NT2/D1 (cell line): ENCODE results near the gene ELAC1.

Source experiments
- DNase-seq: peaks from one replicate; pipeline ENCODE4 v3.0.0-alpha.2; 2011; ENCODE audit warnings: low read depth, low spot score
- H3K27me3 ChIP-seq: 2 replicates; pipeline ENCODE4 v1.6.0; 2011; ENCODE audit warnings: mild to moderate bottlenecking; ENCODE audit not compliant: insufficient read length, insufficient read depth
- H3K36me3 ChIP-seq: 2 replicates; pipeline ENCODE4 v1.6.1; 2011; ENCODE audit warnings: mild to moderate bottlenecking, low read length, mixed read lengths; ENCODE audit not compliant: insufficient read depth, insufficient read length
- H3K4me1 ChIP-seq: 2 replicates; pipeline ENCODE4 v1.5.1; 2011; ENCODE audit not compliant: insufficient read depth, insufficient read length
- H3K4me3 ChIP-seq: 2 replicates; pipeline ENCODE4 v1.5.1; 2011; ENCODE audit warnings: low read depth; ENCODE audit not compliant: insufficient read length
- H3K9ac ChIP-seq: 2 replicates; pipeline ENCODE4 v1.6.0; 2011; ENCODE audit warnings: low read depth; ENCODE audit not compliant: insufficient read length
- H3K9me3 ChIP-seq: 2 replicates; pipeline ENCODE4 v1.5.1; 2011; ENCODE audit warnings: mild to moderate bottlenecking, low read length; ENCODE audit not compliant: insufficient read depth
- SUZ12 ChIP-seq: IDR thresholded peaks from 2 replicates; pipeline ENCODE4 v1.6.1; 2011; ENCODE audit not compliant: insufficient read length, insufficient read depth; ENCODE audit errors: extremely low read depth
- YY1 ChIP-seq: IDR thresholded peaks from 2 replicates; pipeline ENCODE4 v1.6.1; 2011; ENCODE audit not compliant: insufficient read length, insufficient read depth
- ZNF274 ChIP-seq: IDR thresholded peaks from 2 replicates; pipeline ENCODE4 v1.6.1; 2011; ENCODE audit warnings: mild to moderate bottlenecking, low read depth, low read length

Gene ELAC1

DNA sequence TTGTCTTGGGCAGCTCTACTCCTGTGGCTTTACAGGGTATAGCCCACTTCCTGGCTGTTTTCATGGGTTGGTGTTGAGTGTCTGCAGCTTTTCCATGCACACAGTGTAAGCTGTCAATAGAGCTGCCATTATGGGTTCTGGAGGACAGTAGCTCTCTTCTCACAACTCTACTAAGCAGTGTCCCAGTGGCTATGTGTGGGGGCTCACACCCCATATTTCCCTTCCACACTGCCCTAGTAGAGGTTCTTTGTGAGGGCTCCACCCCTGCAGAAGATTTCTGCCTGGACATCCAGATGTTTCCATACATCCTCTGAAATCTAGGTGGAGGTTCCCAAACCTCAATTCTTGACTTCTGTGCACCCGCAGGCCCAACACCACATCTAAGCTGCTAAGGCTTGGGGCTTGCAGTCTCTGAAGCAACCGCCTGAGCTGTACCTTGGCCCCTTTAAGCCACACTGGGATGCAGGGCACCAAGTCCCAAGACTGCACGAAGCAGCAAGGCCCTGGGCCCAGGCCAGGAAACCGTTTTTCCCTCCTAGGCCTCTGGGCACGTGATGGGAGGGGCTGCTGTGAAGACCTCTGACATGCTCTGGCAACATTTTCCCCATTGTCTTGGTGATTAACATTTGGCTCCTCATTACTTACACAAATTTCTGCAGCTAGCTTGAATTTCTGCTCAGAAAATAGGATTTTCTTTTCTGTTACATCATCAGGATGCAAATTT is 9.4 kb downstream of the ELAC1 start:
- H3K9ac ChIP-seq = no peak overlapping the region
- no peaks in the 10 kb centered on the region for H3K4me1 ChIP-seq
- H3K36me3 ChIP-seq = peaks cover 42% of the 10 kb centered on the region
- H3K9me3 ChIP-seq = peaks cover 24% of the 10 kb centered on the region
- no peak for TF ChIP-seq YY1
- TF ChIP-seq ZNF274 = no peak
- TF ChIP-seq SUZ12 = no peak
- H3K4me3 ChIP-seq = no peak overlapping the region
- no peaks in the 10 kb centered on the region for H3K27me3 ChIP-seq
- DNase-seq = no peak

DNA sequence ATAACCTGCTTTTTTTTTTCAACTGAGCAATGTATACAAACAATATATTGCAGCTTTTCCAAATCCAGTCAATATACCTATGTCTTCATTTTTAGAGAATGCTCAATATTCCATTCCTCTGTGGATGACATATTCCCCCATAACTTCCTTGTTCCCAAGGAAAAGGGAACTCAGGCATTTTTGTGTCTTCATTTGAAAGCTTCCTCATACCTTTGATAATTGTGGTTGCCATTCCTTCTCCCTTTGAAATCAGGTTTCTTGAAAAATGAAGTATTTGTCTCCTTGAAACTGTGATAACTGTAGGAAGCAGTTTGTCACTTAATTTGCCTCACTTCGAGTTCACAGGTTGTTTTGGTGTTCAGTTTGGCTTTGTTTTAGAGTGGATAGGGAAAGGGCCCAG is 13.5 kb downstream of the ELAC1 start:
- Histone ChIP-seq H3K9ac (no peak overlapping the region), H3K36me3 (peaks cover 21% of the 10 kb centered on the region), H3K4me3 (no peak overlapping the region), H3K27me3 (no peaks in the 10 kb centered on the region), H3K9me3 (peaks cover 15% of the 10 kb centered on the region), H3K4me1 (no peaks in the 10 kb centered on the region)
- TF ChIP-seq YY1 (no peak), SUZ12 (no peak), ZNF274 (no peak)
- no peak for DNase-seq

DNA sequence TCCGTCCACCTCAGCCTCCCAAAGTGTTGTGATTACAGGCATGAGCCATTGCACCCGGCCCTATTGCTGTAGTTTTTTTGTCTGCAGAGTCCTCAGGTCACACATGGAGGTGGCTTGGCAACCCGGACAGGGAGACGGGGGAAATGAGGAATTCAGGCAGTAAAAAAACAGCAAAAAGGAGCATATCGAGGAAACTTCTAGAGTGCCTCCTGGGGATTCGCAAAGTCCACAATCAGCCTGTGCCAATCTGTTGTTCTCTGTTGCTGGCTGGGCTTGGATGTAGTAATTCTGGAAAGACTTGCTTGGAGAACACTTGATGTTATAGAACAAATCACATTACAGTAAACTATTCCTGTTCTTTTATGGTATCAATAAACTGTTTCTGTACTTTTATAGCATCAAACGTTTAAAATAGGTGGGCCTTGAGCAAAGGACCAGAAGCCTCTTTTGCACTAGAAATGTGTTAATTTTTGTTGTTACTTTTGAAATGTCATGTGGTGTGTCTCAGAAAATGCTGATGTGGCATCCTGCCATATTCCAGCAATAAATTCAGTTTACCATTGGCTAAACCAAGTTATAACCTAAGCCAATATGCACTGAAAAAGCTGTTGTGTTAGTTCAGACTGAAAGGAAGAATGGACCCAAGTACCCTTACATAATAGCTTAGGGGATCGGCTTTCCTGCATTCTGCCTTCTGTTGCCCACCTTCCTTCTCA is 14.4 kb downstream of the ELAC1 start:
- DNase-seq = no peak
- Histone ChIP-seq H3K9me3 (peaks cover 7% of the 10 kb centered on the region), H3K9ac (no peak overlapping the region), H3K4me3 (no peak overlapping the region), H3K36me3 (peaks cover 13% of the 10 kb centered on the region), H3K4me1 (no peaks in the 10 kb centered on the region), H3K27me3 (no peaks in the 10 kb centered on the region)
- no peak for TF ChIP-seq SUZ12
- TF ChIP-seq YY1 = no peak
- TF ChIP-seq ZNF274 = no peak

DNA sequence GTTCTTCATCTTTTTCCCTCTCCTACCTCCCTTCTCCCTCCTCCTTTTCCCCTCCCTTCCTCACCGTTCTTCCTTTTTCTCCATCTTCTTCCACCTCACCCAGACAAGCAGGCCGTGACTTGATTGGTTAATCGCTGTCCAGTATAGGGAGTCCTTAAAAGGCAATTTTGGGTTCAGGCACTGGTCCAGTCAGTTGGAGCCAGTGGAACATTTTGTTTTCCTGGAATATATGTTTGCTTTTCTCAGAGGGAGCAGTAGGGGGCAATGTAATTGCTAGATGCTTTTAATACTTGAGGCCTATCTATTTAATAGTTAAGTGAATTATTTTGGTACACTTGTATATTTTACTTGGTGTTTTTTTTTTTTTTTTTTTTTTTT is 15.0 kb downstream of the ELAC1 start:
- H3K36me3 ChIP-seq = peaks cover 11% of the 10 kb centered on the region
- no peak for DNase-seq
- H3K9me3 ChIP-seq = peaks cover 1% of the 10 kb centered on the region; the same call in 1 of the 2 replicates
- no peaks in the 10 kb centered on the region for H3K4me1 ChIP-seq
- H3K9ac ChIP-seq = no peak overlapping the region
- H3K4me3 ChIP-seq = no peak overlapping the region
- H3K27me3 ChIP-seq = no peaks in the 10 kb centered on the region
- no peak for TF ChIP-seq YY1
- no peak for TF ChIP-seq ZNF274
- TF ChIP-seq SUZ12 = no peak

DNA sequence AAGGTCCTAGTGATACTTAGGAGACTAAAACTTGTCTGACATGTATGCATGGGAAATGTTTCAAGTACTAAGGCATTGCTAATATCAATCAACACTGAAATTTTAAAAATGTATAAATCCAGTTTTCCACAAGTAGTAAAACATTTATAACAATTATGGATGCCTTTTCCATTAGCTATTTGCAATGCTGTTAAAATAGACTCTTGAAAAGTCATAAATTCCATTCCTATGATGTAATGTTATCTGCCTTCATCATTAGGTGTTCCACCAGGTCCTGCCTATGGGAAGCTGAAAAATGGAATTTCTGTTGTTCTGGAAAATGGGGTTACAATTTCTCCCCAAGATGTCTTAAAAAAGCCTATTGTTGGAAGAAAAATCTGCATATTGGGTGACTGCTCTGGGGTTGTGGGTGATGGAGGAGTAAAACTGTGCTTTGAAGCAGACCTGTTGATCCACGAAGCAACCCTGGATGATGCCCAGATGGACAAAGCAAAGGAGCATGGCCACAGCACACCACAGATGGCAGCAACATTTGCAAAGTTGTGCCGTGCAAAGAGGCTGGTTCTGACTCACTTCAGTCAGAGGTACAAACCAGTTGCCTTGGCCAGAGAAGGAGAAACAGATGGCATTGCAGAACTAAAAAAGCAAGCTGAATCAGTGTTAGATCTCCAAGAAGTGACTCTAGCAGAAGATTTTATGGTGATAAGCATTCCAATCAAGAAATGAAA is 18.7 kb downstream of the ELAC1 start:
- Histone ChIP-seq H3K9me3 (no peaks in the 10 kb centered on the region), H3K4me1 (no peaks in the 10 kb centered on the region), H3K27me3 (no peaks in the 10 kb centered on the region), H3K9ac (no peak overlapping the region), H3K36me3 (no peaks in the 10 kb centered on the region), H3K4me3 (no peak overlapping the region)
- DNase-seq = no peak
- no peak for TF ChIP-seq SUZ12
- no peak for TF ChIP-seq YY1
- TF ChIP-seq ZNF274 = no peak

DNA sequence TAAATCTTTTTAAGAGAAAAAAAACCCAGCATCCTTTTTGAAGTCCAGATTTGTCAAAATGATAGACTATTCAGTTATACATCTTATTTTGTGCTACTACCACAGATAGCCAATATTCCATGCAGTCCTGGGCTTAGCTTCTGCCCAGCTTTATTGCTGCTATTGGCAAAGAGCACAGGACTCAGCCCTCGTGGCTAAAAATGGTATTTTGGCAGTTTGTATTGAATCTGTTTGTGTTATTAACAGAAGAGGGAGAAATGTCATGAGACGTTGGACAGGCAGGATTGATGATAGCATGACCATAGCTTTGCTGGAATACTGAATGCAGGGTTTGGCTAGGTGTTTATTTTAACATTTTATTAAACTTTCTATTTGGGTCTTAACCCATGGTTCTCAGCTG is 19.4 kb downstream of the ELAC1 start:
- Histone ChIP-seq H3K36me3 (no peaks in the 10 kb centered on the region), H3K4me1 (no peaks in the 10 kb centered on the region), H3K4me3 (no peak overlapping the region), H3K27me3 (no peaks in the 10 kb centered on the region), H3K9me3 (no peaks in the 10 kb centered on the region), H3K9ac (no peak overlapping the region)
- no peak for DNase-seq
- TF ChIP-seq SUZ12 = no peak
- no peak for TF ChIP-seq YY1

DNA sequence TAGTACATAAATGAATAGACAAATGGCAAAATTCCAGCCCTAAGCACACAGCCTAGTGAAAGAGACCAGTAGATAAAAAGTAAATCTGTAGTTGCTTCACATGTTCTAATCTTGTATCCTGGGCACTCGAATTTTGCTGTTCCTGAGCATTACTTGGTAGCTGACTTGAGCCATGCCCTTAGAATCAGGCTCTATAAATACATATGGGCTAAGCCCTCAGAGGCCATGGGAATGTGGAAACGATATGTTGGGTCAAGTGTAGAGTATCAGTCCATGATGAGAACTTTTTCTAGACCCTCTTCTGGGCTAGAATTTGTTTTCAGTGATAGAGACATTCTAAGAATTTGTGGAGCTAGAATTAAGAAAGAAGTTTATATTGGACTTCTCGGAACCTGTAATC is 21.9 kb downstream of the ELAC1 start:
- Histone ChIP-seq H3K4me1 (no peaks in the 10 kb centered on the region), H3K4me3 (no peak overlapping the region)

More for the DNA sequence above, 21.9 kb downstream of the ELAC1 start:
- no peak overlapping the region for H3K9ac ChIP-seq
- TF ChIP-seq YY1 (no peak), SUZ12 (no peak), ZNF274 (no peak)
- no peaks in the 10 kb centered on the region for H3K36me3 ChIP-seq
- DNase-seq = no peak
- H3K9me3 ChIP-seq = no peaks in the 10 kb centered on the region
- H3K27me3 ChIP-seq = no peaks in the 10 kb centered on the region
